Ascending aorta (tissue), 2 donors: ENCODE results near the gene C11orf52. TPM values are rescaled to one million over a fixed set of nuclear protein-coding genes. Genes with fewer than 3 reads are reported as not detected.
A peak's percentile ranks its signal among the peaks of the same experiment; 100 is the strongest.

Experiments used
- DNase-seq, 2 donors: peaks; one replicate each; pipeline ENCODE4 v3.0.0-alpha.2; 2019; ENCODE audit warnings: low spot score in 2 of 2
- H3K27ac ChIP-seq, 2 donors: fragments of 200-600 bp; sonication (generic); one replicate each; pipeline ENCODE4 v1.5.1; 2016 to 2017; ENCODE audit warnings: mild to moderate bottlenecking in 1 of 2
- H3K27me3 ChIP-seq: fragments of 200-600 bp; sonication (generic); one replicate; pipeline ENCODE4 v1.5.1; 2017
- H3K36me3 ChIP-seq, 2 donors: fragments of 200-600 bp; sonication (generic); one replicate each; pipeline ENCODE4 v1.5.1; 2016
- H3K4me1 ChIP-seq, 2 donors: fragments of 200-600 bp; sonication (generic); one replicate each; pipeline ENCODE4 v1.5.1; 2016 to 2017; ENCODE audit warnings: mild to moderate bottlenecking in 1 of 2
- H3K4me3 ChIP-seq, 2 donors: fragments of 200-600 bp; sonication (generic); one replicate each; pipeline ENCODE4 v1.5.1; 2016 to 2017; ENCODE audit warnings: mild to moderate bottlenecking in 1 of 2
- H3K9me3 ChIP-seq, 2 donors: fragments of 200-600 bp; sonication (generic); one replicate each; pipeline ENCODE4 v1.5.1; 2016
- CTCF ChIP-seq, 3 experiments: fragments of 200-600 bp in 2 of 3; fragments of 450-650 bp in 1 of 3; sonication (generic) in 2 of 3; IDR thresholded peaks; one replicate each; pipeline ENCODE4 v1.5.1; 2016 to 2019; ENCODE audit warnings: antibody characterized with exemption in 3 of 3, mild to moderate bottlenecking in 1 of 3, moderate library complexity in 1 of 3
- intact Hi-C: fragments of 100-400 bp; cut with DNase I; formaldehyde crosslinking; loops from one replicate; pipeline ENCODE4 v1.15.1; 2023
- total RNA-seq: library from RNA; depleted of rRNA; stranded (reverse); fragments of >200 nt; gene quantifications from one replicate; pipeline ENCODE4 v1.1.0, GENCODE V29; 2016

Gene C11orf52
- total RNA-seq, 1 donor from 2014 or later, result not detected

- Histone ChIP-seq H3K27me3 (no peaks in the 10 kb centered on the region), H3K4me3 (no peak overlapping the region), H3K4me1 (no peaks in the 10 kb centered on the region), H3K27ac (no peak overlapping the region), H3K9me3 (no peaks in the 10 kb centered on the region), H3K36me3 (peaks cover 0 to 17% of the 10 kb centered on the region in 2 donors)
- TF ChIP-seq CTCF (IDR thresholded peaks at IDR 0.05), result no peak
- DNase-seq, result no peak
- intact Hi-C loops, result no loop called here
These were observed 48.0 kb downstream of the C11orf52 start for GRCh38 chr11:111966678-111967077.

- H3K9me3 ChIP-seq, result no peaks in the 10 kb centered on the region
- DNase-seq, result no peak
- H3K27ac ChIP-seq, result peak overlapping the region in 1 of 2 donors; percentile 8
- H3K4me3 ChIP-seq, result no peak overlapping the region
- peaks cover 0 to 22% of the 10 kb centered on the region in 2 donors for H3K36me3 ChIP-seq
- intact Hi-C loops, result no loop called here
- H3K4me1 ChIP-seq, result no peaks in the 10 kb centered on the region
- TF ChIP-seq CTCF (IDR thresholded peaks at IDR 0.05), result no peak
- H3K27me3 ChIP-seq, result no peaks in the 10 kb centered on the region
These were observed 48.9 kb downstream of the C11orf52 start for GRCh38 chr11:111967649-111968048.

GRCh38 chr11:111969344-111969743 lies 50.6 kb downstream of the C11orf52 start:
- H3K27me3 ChIP-seq, result no peaks in the 10 kb centered on the region
- H3K4me1 ChIP-seq, result no peaks in the 10 kb centered on the region
- DNase-seq, result no peak
- intact Hi-C loops, result no loop called here
- H3K4me3 ChIP-seq, result no peak overlapping the region
- TF ChIP-seq CTCF (IDR thresholded peaks at IDR 0.05), result no peak
- no peaks in the 10 kb centered on the region for H3K9me3 ChIP-seq
- no peak overlapping the region for H3K27ac ChIP-seq
- H3K36me3 ChIP-seq, result peaks cover 0 to 22% of the 10 kb centered on the region in 2 donors

GRCh38 chr11:111974446-111974845 lies 55.7 kb downstream of the C11orf52 start:
- no peak overlapping the region for H3K4me3 ChIP-seq
- H3K27me3 ChIP-seq, result no peaks in the 10 kb centered on the region
- intact Hi-C loops, result no loop called here
- TF ChIP-seq CTCF (IDR thresholded peaks at IDR 0.05), result no peak
- H3K4me1 ChIP-seq, result peaks cover 3 to 13% of the 10 kb centered on the region in 2 donors
- H3K36me3 ChIP-seq, result peaks cover 0 to 10% of the 10 kb centered on the region in 2 donors
- no peaks in the 10 kb centered on the region for H3K9me3 ChIP-seq
- H3K27ac ChIP-seq, result peak overlapping the region; percentile 92 to 99
- DNase-seq, result no peak

- no peak overlapping the region for H3K4me3 ChIP-seq
- H3K36me3 ChIP-seq, result peaks cover 0 to 10% of the 10 kb centered on the region in 2 donors
- intact Hi-C loops, result loop anchor here (5.0 kb wide), 1 partner anchor 97 kb away; the partner anchor contains the start of genes NKAPD1 and PIH1D2
- no peak for DNase-seq
- no peaks in the 10 kb centered on the region for H3K27me3 ChIP-seq
- no peaks in the 10 kb centered on the region for H3K9me3 ChIP-seq
- peak overlapping the region; percentile 92 to 99 for H3K27ac ChIP-seq
- TF ChIP-seq CTCF (IDR thresholded peaks at IDR 0.05), result peak in 2 of 3 experiments; percentile 26 to 36
- peaks cover 3 to 20% of the 10 kb centered on the region in 2 donors for H3K4me1 ChIP-seq
These were observed 56.5 kb downstream of the C11orf52 start for GRCh38 chr11:111975076-111975806.
